ENCODE results near the gene MYCBPAP.

MYCBPAP gene

DNA sequence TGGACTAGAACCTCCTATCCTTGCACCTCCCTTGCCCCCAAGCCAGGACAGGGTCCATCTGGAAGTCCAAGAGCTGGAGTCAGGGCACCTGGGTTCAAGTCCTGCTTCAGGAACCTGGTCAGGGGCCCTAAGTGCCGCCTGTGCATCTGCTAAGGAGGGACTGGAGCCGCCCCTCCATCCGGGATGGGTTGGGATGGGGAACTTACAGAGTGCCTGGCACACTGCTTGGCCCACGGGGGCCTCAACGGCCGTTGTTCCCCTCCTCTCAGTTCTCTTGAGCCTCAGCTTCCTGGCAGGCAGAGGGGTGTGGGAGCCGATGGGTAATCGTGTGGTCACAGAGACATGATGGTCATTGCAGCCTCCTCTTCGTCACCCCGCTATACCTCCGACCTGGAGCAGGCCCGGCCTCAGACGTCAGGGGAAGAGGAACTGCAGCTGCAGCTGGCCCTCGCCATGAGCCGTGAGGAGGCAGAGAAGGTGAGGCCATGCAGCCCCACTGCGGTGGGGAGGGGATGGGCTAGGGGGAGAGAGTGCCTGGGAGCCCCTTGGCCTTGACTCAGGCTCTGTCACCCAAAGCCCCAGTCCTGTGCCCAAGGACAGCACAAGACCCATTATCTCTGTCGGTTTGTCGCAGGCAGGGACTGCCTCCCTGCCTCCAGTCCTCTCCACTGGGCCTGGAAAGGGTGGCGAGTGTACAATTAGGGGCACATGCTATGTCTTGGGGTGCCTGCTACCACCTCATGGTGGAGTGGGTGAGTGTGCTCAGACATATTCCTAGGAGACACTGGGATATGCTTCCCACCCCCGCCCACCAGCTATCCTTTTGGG, 29.7 kb downstream of the MYCBPAP start:
- Mint-ChIP-seq H3K4me3 (no peak overlapping the region), H3K27me3 (peaks cover 16% of the 10 kb centered on the region), H3K27ac (no peak overlapping the region), H3K36me3 (no peaks in the 10 kb centered on the region), H3K9me3 (no peaks in the 10 kb centered on the region), H3K4me1 (peaks cover 16% of the 10 kb centered on the region)
- ATAC-seq (ENCODE audit: low read depth) (no peak), DNase-seq (ENCODE audit: low spot score in 2 of 2) (no peak)

DNA sequence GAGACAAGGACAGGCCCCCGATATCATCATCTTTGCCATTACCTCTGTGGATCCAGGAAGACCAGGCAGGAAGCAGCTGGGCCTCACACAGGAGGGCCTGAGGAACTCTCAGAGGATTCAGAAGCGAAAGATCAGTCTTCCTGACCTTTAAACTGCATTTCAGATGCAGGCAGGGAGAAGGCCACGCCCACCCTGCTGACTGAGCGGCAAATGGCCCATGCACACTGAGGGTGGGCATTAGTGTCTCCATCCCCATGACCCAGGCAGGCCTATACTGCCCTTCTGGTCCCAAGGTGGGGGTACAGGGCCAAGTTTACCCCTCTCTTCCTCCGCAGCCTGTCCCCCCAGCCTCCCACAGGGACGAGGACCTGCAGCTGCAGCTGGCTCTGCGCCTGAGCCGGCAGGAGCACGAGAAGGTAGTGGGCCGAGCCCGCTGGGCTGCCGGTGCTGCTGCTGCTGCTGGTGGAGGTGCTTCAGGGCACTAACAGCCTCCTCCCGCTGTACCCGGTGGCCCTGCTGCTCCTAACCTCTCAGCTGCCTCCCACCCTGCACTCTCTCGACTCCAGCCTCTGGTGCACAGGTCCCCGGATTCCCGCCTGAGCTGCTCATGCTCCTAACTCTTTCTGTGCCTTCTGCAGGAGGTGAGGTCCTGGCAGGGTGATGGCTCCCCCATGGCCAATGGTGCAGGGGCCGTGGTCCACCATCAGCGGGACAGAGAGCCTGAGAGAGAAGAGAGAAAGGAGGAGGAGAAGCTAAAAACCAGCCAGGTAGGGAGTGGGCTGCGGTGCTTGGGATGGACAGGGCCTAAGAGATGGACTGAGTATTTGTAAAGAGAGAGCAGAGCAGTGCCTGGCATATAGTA, 30.5 kb downstream of the MYCBPAP start:
- Mint-ChIP-seq H3K4me3 (no peak overlapping the region), H3K27me3 (peaks cover 9% of the 10 kb centered on the region), H3K27ac (no peak overlapping the region), H3K9me3 (no peaks in the 10 kb centered on the region), H3K4me1 (peaks cover 8% of the 10 kb centered on the region), H3K36me3 (no peaks in the 10 kb centered on the region)
- DNase-seq (ENCODE audit: low spot score in 2 of 2) (no peak), ATAC-seq (ENCODE audit: low read depth) (no peak)

DNA sequence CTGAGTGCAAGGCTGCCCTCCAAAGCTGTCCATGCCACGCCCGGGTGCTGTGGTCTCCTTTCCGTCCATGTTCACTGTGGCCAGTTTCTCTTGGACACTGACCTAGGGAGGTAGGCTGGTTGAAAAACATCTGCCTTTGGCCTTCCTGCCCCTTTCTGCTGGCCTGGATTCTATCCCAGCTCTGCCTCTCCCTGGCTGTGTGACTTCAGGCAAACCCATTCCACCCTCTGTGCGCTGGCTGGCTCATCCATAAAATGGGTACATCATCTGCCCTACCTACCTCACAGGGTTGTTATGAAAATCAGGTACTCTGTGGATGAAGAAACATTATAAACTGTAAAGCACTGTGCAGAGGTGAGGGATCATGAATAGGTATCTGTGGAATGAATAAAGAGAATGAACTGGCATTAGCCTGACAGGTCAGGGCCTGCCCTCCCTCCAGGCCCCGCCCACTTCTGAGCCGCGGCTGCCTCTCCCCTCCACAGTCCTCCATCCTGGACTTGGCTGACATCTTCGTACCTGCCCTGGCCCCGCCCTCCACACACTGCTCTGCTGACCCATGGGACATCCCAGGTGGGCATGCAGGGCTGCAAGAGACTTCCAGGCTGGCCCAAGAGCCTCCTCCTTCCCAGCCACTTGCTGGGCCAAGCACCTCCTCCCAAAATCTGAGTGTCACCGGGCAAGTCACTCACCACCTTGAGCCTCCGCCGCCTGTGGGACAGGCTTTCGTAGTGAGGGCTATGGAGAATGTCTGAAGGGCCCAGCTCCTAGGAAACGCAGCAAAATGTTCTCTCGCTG, 31.7 kb downstream of the MYCBPAP start:
- Mint-ChIP-seq H3K36me3 (no peaks in the 10 kb centered on the region), H3K27me3 (peaks cover 9% of the 10 kb centered on the region), H3K4me1 (peaks cover 11% of the 10 kb centered on the region), H3K4me3 (no peak overlapping the region), H3K27ac (no peak overlapping the region), H3K9me3 (no peaks in the 10 kb centered on the region)
- DNase-seq (ENCODE audit: low spot score in 2 of 2) (no peak), ATAC-seq (ENCODE audit: low read depth) (no peak)

DNA sequence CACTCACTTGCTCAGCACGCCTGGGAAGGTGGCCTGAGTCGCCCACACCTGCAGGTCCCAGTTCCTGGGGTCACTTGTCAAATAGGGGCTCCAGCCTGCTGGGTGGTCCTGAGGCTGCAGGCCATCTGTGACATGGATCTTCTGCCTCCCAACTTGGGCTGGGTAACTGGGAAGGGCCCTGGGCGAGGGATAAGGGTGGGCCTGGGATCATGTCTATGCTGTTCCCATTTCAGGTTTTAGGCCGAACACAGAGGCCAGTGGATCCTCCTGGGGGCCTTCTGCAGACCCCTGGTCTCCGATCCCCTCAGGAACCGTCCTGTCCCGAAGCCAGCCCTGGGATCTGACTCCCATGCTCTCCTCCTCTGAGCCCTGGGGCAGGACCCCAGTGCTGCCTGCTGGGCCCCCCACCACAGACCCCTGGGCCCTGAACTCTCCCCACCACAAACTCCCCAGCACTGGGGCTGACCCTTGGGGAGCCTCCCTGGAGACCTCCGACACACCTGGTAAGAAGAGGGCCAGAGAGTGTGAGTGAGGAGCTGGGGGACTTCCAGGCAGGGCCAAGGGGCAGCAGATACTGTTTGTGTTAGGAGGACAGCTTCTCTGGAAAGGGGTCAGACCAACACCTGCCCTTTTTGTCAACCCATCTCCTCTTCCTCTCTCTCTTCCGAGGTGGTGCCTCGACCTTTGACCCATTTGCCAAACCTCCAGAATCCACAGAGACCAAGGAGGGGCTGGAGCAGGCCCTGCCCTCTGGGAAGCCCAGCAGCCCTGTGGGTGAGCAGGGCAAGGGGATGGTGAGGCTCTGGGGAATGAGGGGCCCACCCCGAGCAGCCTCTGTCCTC, 32.5 kb downstream of the MYCBPAP start:
- no peak overlapping the region for H3K27ac Mint-ChIP-seq
- H3K4me1 Mint-ChIP-seq, result peaks cover 11% of the 10 kb centered on the region
- H3K27me3 Mint-ChIP-seq, result peaks cover 9% of the 10 kb centered on the region
- H3K9me3 Mint-ChIP-seq, result no peaks in the 10 kb centered on the region
- H3K36me3 Mint-ChIP-seq, result no peaks in the 10 kb centered on the region
- ATAC-seq (ENCODE audit: low read depth) (no peak), DNase-seq (ENCODE audit: low spot score in 2 of 2) (no peak)
- no peak overlapping the region for H3K4me3 Mint-ChIP-seq

DNA sequence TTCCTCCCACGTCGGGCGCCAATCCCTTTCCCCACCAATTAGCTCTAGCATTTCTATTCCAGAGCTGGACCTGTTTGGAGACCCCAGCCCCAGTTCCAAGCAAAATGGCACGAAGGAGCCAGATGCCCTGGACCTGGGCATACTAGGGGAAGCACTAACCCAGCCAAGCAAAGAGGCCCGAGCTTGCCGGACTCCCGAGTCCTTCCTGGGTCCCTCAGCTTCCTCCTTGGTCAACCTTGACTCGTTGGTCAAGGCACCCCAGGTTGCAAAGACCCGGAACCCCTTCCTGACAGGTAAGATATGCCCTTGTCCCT, 33.1 kb downstream of the MYCBPAP start:
- ATAC-seq (ENCODE audit: low read depth) (no peak), DNase-seq (ENCODE audit: low spot score in 2 of 2) (no peak)
- Mint-ChIP-seq H3K27me3 (peaks cover 9% of the 10 kb centered on the region), H3K9me3 (no peaks in the 10 kb centered on the region), H3K27ac (peak overlapping the region; percentile 58), H3K36me3 (no peaks in the 10 kb centered on the region), H3K4me3 (peak overlapping the region; percentile 88), H3K4me1 (peaks cover 13% of the 10 kb centered on the region)

DNA sequence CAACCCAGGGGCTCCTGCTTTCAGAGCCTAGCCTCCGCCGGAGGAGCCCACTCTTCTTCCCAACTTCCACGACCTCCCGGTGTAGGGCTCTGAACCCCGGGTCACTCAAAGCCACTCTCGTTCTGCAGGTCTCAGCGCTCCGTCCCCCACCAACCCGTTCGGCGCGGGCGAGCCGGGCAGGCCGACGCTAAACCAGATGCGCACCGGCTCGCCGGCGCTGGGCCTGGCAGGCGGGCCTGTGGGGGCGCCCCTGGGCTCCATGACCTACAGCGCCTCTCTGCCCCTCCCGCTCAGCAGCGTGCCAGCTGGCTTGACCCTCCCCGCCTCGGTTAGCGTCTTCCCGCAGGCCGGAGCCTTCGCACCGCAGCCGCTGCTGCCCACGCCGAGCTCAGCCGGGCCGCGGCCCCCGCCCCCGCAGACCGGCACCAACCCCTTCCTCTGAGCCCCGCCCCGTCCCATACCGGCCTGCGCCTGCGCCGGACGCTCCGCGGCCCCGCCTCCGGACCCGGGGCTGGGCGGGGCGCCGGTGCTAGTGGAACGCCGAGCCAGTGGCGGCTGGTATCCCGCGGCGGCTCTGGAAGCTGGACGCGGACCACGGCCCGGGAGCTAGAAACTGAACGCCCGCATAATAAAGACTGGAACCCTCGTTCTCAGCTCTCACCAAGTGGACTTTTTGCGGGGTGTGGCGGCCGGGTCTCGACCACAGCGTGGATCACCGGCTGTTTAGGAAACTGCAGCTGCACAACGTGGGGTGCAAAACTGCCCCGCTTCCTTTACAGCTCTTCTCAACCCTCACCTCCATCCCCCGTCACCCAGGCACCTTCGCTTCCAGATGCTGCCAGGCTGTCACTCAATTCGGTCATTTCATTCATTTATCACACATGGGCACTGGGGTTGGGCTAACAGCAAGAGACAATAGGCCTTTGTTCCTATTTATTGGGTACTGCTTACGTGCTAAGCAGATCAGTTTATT, 33.8 kb downstream of the MYCBPAP start:
- peak; percentile 83 for ATAC-seq (ENCODE audit: low read depth)
- H3K36me3 Mint-ChIP-seq, result no peaks in the 10 kb centered on the region
- peak; percentile 84 to 88 for DNase-seq (ENCODE audit: low spot score in 2 of 2)
- H3K4me3 Mint-ChIP-seq, result peak overlapping the region; percentile 88
- H3K27ac Mint-ChIP-seq, result peak overlapping the region; percentile 58
- H3K9me3 Mint-ChIP-seq, result no peaks in the 10 kb centered on the region
- peaks cover 8% of the 10 kb centered on the region for H3K27me3 Mint-ChIP-seq
- H3K4me1 Mint-ChIP-seq, result peaks cover 16% of the 10 kb centered on the region

DNA sequence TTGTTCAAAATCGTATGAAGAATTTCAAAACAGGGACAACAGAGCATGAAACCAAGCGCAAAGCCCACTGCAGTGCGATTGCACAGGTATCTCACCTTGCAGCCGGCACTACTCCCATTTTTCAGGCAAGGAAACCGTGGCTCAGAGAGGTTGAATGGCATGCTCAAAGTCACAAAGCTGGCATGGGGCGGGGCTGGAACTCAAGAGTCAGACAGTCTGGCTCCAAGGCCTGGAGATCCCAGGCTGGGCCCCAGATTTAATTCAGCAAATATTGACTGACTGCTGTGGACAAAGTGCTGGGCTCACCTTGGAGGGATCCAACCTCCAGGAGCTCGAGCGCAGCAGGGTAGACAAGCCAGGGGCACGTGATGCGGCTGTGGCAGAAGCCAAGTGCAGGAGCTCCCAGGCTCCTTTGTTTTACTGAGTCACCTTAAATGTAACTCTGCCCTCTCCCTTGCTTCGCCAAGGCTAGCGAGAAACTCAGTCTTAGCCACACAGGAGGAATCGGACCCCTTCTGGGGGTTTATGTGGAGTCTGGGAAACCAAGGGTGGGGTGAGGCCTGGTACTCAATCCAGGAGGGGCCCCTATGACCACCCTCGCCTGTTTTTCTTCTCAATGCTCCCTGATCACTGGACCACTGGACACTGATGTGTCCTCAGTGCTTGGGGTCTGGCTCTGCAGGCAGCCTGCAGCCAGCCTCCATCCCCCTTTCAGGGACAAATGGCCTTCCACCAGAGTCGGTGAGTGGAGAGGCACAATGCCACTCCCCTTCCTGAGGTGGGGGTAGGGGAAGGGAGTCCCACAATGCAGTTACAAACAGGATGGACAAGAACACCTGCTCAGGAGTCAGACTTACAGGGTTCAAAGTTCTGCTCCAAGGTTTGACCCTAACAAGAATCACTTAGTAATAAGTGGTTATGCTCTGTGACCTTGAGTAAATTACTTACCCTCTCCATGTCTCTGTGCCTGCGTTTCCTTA, 34.8 kb downstream of the MYCBPAP start:
- DNase-seq (ENCODE audit: low spot score in 2 of 2) (no peak), ATAC-seq (ENCODE audit: low read depth) (no peak)
- H3K4me1 Mint-ChIP-seq, result peaks cover 20% of the 10 kb centered on the region
- H3K4me3 Mint-ChIP-seq, result peak overlapping the region; percentile 88
- no peak overlapping the region for H3K27ac Mint-ChIP-seq
- no peaks in the 10 kb centered on the region for H3K36me3 Mint-ChIP-seq
- H3K9me3 Mint-ChIP-seq, result no peaks in the 10 kb centered on the region
- peaks cover 7% of the 10 kb centered on the region for H3K27me3 Mint-ChIP-seq

DNA sequence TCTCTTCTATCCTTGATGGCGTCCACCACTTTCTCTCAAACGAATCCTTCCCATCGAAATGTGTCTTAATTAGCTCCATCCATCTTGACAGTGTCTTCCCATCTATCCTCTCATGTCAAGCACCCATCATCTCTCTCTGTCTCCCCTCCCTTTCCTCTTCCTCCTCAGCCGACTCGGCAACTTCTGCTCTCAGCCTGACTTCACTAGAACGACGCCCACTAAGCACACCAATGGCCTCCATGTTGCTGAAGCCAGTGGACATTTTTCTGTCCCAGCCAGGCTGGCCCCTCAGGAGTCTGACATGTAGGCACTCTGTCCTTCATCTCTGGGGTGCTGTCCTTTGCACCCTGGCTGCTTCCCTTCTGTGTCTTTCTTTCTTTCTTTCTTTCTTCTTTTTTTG, 36.3 kb downstream of the MYCBPAP start:
- H3K4me3 Mint-ChIP-seq, result no peak overlapping the region
- H3K36me3 Mint-ChIP-seq, result no peaks in the 10 kb centered on the region
- no peak for ATAC-seq (ENCODE audit: low read depth)
- peaks cover 7% of the 10 kb centered on the region for H3K27me3 Mint-ChIP-seq
- H3K9me3 Mint-ChIP-seq, result no peaks in the 10 kb centered on the region
- no peak overlapping the region for H3K27ac Mint-ChIP-seq
- no peak for DNase-seq (ENCODE audit: low spot score in 2 of 2)
- peaks cover 20% of the 10 kb centered on the region for H3K4me1 Mint-ChIP-seq

DNA sequence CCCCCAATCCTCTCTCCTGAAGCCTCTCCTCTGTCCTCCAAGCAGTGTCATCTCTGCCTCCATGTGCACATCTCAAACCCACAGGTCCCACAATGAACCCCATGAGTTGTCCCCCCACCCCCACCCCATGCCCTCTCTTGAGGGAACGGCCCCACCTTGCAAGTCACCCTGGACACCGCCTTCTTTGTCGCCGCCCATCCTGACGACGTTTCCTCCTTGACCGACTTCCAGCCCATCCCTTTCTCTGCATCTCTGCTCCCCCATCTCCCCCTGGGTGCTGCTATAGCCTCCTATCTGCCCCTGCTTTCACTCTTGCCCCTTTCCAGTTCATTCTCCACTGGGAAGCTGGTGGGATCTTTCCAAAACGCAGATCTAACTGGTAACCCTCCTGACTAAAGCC, 37.1 kb downstream of the MYCBPAP start:
- ATAC-seq (ENCODE audit: low read depth) (no peak), DNase-seq (ENCODE audit: low spot score in 2 of 2) (no peak)
- Mint-ChIP-seq H3K4me1 (peaks cover 20% of the 10 kb centered on the region), H3K4me3 (no peak overlapping the region), H3K36me3 (peaks cover 3% of the 10 kb centered on the region), H3K27me3 (peaks cover 7% of the 10 kb centered on the region), H3K9me3 (no peaks in the 10 kb centered on the region), H3K27ac (no peak overlapping the region)

DNA sequence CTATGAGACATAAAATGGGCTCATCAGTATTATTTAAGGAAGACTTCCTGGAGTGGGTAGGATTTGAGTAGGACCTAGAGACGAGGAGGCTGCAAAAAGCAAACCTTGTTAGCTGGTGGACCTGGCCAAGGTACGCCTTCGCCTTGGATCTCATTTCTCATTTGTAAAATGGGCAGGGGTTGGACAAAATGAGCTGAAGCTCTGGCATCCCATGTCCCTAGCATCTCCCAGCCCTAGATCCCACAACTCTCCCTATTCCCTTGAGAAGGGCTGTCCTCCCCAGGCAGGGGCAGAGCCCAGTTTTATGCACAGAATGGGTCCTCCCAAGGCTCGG, 38.4 kb downstream of the MYCBPAP start:
- peaks cover 5% of the 10 kb centered on the region for H3K36me3 Mint-ChIP-seq

DNA sequence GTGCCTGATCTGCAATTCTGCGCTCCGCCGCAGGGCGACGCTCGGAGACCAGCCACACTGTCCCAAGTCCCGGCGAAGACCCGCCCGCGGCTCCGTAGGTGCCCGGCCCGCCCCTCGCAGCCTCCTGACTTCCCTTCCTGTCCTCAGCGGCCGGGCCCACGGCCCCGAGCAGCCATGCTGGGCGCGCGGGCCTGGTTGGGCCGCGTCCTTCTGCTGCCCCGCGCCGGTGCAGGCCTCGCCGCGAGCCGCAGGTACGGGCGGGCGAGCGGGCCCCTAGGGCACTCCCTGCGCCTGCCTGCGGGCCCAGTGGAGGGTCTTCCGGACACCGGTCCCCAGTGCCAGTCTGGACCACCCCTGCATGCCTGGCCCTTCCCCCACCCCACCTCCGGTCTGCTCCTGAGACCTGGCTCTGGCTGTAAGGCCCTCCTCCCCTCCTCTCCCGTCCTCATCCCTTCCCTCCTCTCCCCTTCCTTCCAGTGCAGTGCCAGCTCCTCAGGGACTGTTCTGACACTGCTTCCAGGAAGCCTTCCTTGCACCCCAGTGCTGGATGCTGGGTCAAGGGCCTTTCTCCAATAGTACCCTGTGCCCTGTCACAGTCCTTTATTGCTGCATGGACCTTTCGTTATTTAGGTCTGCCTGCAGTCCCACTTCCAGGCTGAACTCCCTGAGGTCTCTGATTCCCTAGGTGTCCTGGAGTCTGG, 38.9 kb downstream of the MYCBPAP start, which contains the start of gene SPATA20:
TSS of gene SPATA20 (plus strand) at position 140 of the 701 bp plus-strand sequence. CDS start at position 175, 35 bp downstream.
- Mint-ChIP-seq H3K9me3 (no peaks in the 10 kb centered on the region), H3K36me3 (peaks cover 5% of the 10 kb centered on the region), H3K4me1 (peaks cover 18% of the 10 kb centered on the region), H3K27me3 (peaks cover 7% of the 10 kb centered on the region), H3K27ac (peak within 1 kb of the TSS; percentile 72), H3K4me3 (peak within 1 kb of the TSS; percentile 89)
- DNase-seq (ENCODE audit: low spot score in 2 of 2) (peak; percentile 78 to 80), ATAC-seq (ENCODE audit: low read depth) (peak; percentile 78)

More for the DNA sequence above, 38.4 kb downstream of the MYCBPAP start:
- Mint-ChIP-seq H3K27me3 (peaks cover 7% of the 10 kb centered on the region), H3K4me3 (peak overlapping the region; percentile 89), H3K4me1 (peaks cover 18% of the 10 kb centered on the region), H3K27ac (no peak overlapping the region), H3K9me3 (no peaks in the 10 kb centered on the region)
- ATAC-seq (ENCODE audit: low read depth) (no peak), DNase-seq (ENCODE audit: low spot score in 2 of 2) (no peak)
